Liver (tissue), 9 donors: ENCODE data around the gene GPALPP1. TPM values are rescaled to one million over a fixed set of nuclear protein-coding genes. Genes with fewer than 3 reads are reported as not detected.
"Not testable (repeated sequence)": the region's sequence is repeated elsewhere in the genome, so short reads cannot be mapped to it uniquely, and the experiment has no call there.

ENCODE experiments used
- DNase-seq: peaks from one replicate; pipeline ENCODE4 v3.0.0-alpha.2; 2017; ENCODE audit warnings: low spot score
- H3K27ac ChIP-seq, 2 donors: one replicate each; pipeline ENCODE4 v1.7.0; 2013; ENCODE audit warnings: inconsistent platforms in 2 of 2, low read length in 2 of 2, control low read depth in 1 of 2, low read depth in 1 of 2, mild to moderate bottlenecking in 1 of 2
- H3K27me3 ChIP-seq, 4 donors: one replicate each; pipeline versions ENCODE4 v1.6.1 to v1.7.0; 2013; ENCODE audit warnings: low read length in 3 of 4, inconsistent platforms in 1 of 4, mild to moderate bottlenecking in 1 of 4, moderate library complexity in 1 of 4; ENCODE audit not compliant: control insufficient read depth in 4 of 4, insufficient read depth in 4 of 4
- H3K36me3 ChIP-seq, 4 donors: one replicate each; pipeline versions ENCODE4 v1.6.1 to v1.7.0; 2013; ENCODE audit warnings: low read length in 3 of 4, mild to moderate bottlenecking in 3 of 4, low read depth in 1 of 4, moderate library complexity in 1 of 4; ENCODE audit not compliant: control insufficient read depth in 4 of 4, insufficient read depth in 3 of 4
- H3K4me1 ChIP-seq, 4 donors: one replicate each; pipeline versions ENCODE4 v1.6.1 to v1.7.0; 2013; ENCODE audit warnings: low read length in 3 of 4, mild to moderate bottlenecking in 3 of 4, moderate library complexity in 1 of 4; ENCODE audit not compliant: control insufficient read depth in 4 of 4, insufficient read depth in 4 of 4
- H3K4me3 ChIP-seq, 3 donors: one replicate each; pipeline versions ENCODE4 v1.6.1 to v1.7.0; 2013; ENCODE audit warnings: low read length in 3 of 3, control low read depth in 1 of 3, low read depth in 1 of 3, mild to moderate bottlenecking in 1 of 3
- H3K9ac ChIP-seq, 2 donors: one replicate each; pipeline ENCODE4 v1.7.0; 2013; ENCODE audit warnings: low read length in 2 of 2, mild to moderate bottlenecking in 2 of 2, moderate library complexity in 2 of 2, control low read depth in 1 of 2, low read depth in 1 of 2
- H3K9me3 ChIP-seq, 4 donors: one replicate each; pipeline versions ENCODE4 v1.6.1 to v1.7.0; 2013; ENCODE audit warnings: low read length in 3 of 4; ENCODE audit not compliant: control insufficient read depth in 4 of 4
- FOXA1 ChIP-seq: IDR thresholded peaks from 2 replicates; pipeline ENCODE4 v1.6.1; 2016; ENCODE audit warnings: antibody characterized with exemption
- FOXA2 ChIP-seq: IDR thresholded peaks from 2 replicates; pipeline ENCODE4 v1.6.1; 2016; ENCODE audit warnings: antibody characterized with exemption
- GABPA ChIP-seq, 2 donors: IDR thresholded peaks in 1 of 2; conservative IDR thresholded peaks in 1 of 2; 2 replicates each; pipeline ENCODE4 v1.6.1; 2016; ENCODE audit warnings: antibody characterized with exemption in 2 of 2, mild to moderate bottlenecking in 1 of 2, moderate library complexity in 1 of 2
- HNF4G ChIP-seq: IDR thresholded peaks from 2 replicates; pipeline ENCODE4 v1.6.1; 2016; ENCODE audit warnings: antibody characterized with exemption
- NR2F2 ChIP-seq: IDR thresholded peaks from 2 replicates; pipeline ENCODE4 v1.6.1; 2016; ENCODE audit warnings: antibody characterized with exemption
- RXRA ChIP-seq, 2 donors: IDR thresholded peaks; 2 replicates each; pipeline ENCODE4 v1.6.1; 2017 to 2018; ENCODE audit warnings: antibody characterized with exemption in 2 of 2, mild to moderate bottlenecking in 1 of 2
- SP1 ChIP-seq: IDR thresholded peaks from 2 replicates; pipeline ENCODE4 v1.6.1; 2018; ENCODE audit warnings: antibody characterized with exemption, mild to moderate bottlenecking
- WGBS: extraction: QIAGEN DNeasy Blood & Tissue Kit; methylation state at CpG from one replicate; pipeline ENCODE4 v1.1.7; 2013; 5-methylcytosine and 5-hydroxymethylcytosine counted together
- polyA plus RNA-seq, 2 donors: library from polyadenylated mRNA; stranded (reverse) in 1 of 2; unstranded in 1 of 2; fragments of 200-250 nt in 1 of 2; fragments of >200 nt in 1 of 2; fragmentation: Nextera tagmentation in 1 of 2; extraction: Ambion mirVana in 1 of 2; gene quantifications; one replicate each; pipeline versions ENCODE4 v1.2.1 to v1.2.3, GENCODE V29; 2013 to 2015
- total RNA-seq, 2 donors: library from RNA; depleted of rRNA; stranded (reverse); fragments of >200 nt; gene quantifications; one replicate each; pipeline ENCODE4 v1.2.3, GENCODE V29; 2014
- TF ChIP-seq, protein P1 (sequence below): IDR thresholded peaks from 2 replicates; pipeline ENCODE4 v1.6.1; 2016; ENCODE audit warnings: antibody characterized with exemption
- TF ChIP-seq, protein P2 (sequence below): fragments of 150-350 bp; IDR thresholded peaks from 2 replicates; pipeline ENCODE4 v1.5.1; 2017; ENCODE audit warnings: improper control_type of control experiment, low read depth, low read length; ENCODE audit not compliant: missing input control
- TF ChIP-seq, protein P3 (sequence below): IDR thresholded peaks from 2 replicates; pipeline ENCODE4 v1.6.1; 2016; ENCODE audit warnings: antibody characterized with exemption
- TF ChIP-seq, protein P4 (sequence below): IDR thresholded peaks from 2 replicates; pipeline ENCODE4 v1.6.1; 2016; ENCODE audit warnings: antibody characterized with exemption
- donor health status: healthy.
- donor health status: healthy.
- donor health status: healthy.
- donor health status: healthy.
- donor health status: healthy.

GPALPP1 gene
- total and polyA plus RNA-seq, 4 donors: 4.7 to 15.7 (median 10.0) TPM

- 96% methylated on average over 2 of the region's 2 CpGs for WGBS
Observed at GRCh38 chr13:45015300-45015699, 26.0 kb downstream of the GPALPP1 start.

GRCh38 chr13:45016792-45017425 is 27.6 kb downstream of the GPALPP1 start:
- no peaks in the 10 kb centered on the region for H3K9me3 ChIP-seq
- H3K27ac ChIP-seq: no peak overlapping the region
- no peak overlapping the region for H3K9ac ChIP-seq
- no peaks in the 10 kb centered on the region for H3K4me1 ChIP-seq
- TF ChIP-seq SP1 (no peak), FOXA1 (no peak), FOXA2 (no peak)
- TF ChIP-seq, protein P1, sequence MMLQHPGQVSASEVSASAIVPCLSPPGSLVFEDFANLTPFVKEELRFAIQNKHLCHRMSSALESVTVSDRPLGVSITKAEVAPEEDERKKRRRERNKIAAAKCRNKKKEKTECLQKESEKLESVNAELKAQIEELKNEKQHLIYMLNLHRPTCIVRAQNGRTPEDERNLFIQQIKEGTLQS: no peak
- H3K4me3 ChIP-seq: no peak overlapping the region
- 98% methylated on average over 3 of the region's 3 CpGs for WGBS
- H3K36me3 ChIP-seq: peaks cover 2 to 30% (median 19%) of the 10 kb centered on the region in 4 donors
- no peak for DNase-seq
- no peaks in the 10 kb centered on the region for H3K27me3 ChIP-seq

More at GRCh38 chr13:45015300-45015699, 26.0 kb downstream of the GPALPP1 start:
- no peaks in the 10 kb centered on the region for H3K9me3 ChIP-seq
- H3K27ac ChIP-seq: no peak overlapping the region
- no peak overlapping the region for H3K9ac ChIP-seq
- no peak overlapping the region for H3K4me3 ChIP-seq
- no peaks in the 10 kb centered on the region for H3K4me1 ChIP-seq
- no peaks in the 10 kb centered on the region for H3K27me3 ChIP-seq
- DNase-seq: no peak
- TF ChIP-seq, protein P2, sequence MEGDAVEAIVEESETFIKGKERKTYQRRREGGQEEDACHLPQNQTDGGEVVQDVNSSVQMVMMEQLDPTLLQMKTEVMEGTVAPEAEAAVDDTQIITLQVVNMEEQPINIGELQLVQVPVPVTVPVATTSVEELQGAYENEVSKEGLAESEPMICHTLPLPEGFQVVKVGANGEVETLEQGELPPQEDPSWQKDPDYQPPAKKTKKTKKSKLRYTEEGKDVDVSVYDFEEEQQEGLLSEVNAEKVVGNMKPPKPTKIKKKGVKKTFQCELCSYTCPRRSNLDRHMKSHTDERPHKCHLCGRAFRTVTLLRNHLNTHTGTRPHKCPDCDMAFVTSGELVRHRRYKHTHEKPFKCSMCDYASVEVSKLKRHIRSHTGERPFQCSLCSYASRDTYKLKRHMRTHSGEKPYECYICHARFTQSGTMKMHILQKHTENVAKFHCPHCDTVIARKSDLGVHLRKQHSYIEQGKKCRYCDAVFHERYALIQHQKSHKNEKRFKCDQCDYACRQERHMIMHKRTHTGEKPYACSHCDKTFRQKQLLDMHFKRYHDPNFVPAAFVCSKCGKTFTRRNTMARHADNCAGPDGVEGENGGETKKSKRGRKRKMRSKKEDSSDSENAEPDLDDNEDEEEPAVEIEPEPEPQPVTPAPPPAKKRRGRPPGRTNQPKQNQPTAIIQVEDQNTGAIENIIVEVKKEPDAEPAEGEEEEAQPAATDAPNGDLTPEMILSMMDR: no peak
- TF ChIP-seq HNF4G: no peak
- TF ChIP-seq, protein P3, sequence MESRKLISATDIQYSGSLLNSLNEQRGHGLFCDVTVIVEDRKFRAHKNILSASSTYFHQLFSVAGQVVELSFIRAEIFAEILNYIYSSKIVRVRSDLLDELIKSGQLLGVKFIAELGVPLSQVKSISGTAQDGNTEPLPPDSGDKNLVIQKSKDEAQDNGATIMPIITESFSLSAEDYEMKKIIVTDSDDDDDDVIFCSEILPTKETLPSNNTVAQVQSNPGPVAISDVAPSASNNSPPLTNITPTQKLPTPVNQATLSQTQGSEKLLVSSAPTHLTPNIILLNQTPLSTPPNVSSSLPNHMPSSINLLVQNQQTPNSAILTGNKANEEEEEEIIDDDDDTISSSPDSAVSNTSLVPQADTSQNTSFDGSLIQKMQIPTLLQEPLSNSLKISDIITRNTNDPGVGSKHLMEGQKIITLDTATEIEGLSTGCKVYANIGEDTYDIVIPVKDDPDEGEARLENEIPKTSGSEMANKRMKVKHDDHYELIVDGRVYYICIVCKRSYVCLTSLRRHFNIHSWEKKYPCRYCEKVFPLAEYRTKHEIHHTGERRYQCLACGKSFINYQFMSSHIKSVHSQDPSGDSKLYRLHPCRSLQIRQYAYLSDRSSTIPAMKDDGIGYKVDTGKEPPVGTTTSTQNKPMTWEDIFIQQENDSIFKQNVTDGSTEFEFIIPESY: no peak
- no peak for TF ChIP-seq NR2F2
- TF ChIP-seq RXRA (IDR thresholded peaks at IDR 0.05): no peak
- TF ChIP-seq FOXA2: no peak
- no peak for TF ChIP-seq GABPA (IDR thresholded peaks at IDR 0.05 in 1 of 2, conservative IDR thresholded peaks at IDR 0.05 in 1 of 2)
- TF ChIP-seq, protein P4, sequence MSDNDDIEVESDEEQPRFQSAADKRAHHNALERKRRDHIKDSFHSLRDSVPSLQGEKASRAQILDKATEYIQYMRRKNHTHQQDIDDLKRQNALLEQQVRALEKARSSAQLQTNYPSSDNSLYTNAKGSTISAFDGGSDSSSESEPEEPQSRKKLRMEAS: no peak
- H3K36me3 ChIP-seq: peaks cover 3 to 24% (median 20%) of the 10 kb centered on the region in 4 donors

DNA sequence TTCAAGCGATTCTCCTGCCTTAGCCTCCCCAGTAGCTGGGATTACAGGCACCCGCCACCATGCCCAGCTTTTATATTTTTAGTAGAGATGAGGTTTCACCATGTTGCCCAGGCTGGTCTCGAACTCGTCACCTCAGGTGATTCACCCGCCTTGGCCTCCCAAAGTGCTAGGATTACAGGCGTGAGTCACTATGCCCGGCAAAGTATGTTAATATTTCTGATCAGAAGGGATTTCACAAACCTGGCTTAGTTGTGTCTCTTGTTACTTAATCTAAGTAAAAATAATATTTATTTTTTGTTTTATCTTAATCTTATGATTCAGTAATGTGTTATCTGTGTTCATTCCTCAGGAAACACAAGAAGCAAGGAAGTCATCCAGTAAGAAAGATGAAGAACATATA is 30.6 kb downstream of the GPALPP1 start:
- H3K36me3 ChIP-seq: peaks cover 2 to 39% (median 20%) of the 10 kb centered on the region in 4 donors
- not testable (repeated sequence) for H3K4me1 ChIP-seq, H3K27ac ChIP-seq, H3K27me3 ChIP-seq, H3K4me3 ChIP-seq, DNase-seq, H3K9ac ChIP-seq, H3K9me3 ChIP-seq
- WGBS: 98% methylated on average over 7 of the region's 7 CpGs
